Astrocyte (in vitro differentiated cells and primary cell): ENCODE data around the gene PTPN5. TPM values are rescaled to one million over a fixed set of nuclear protein-coding genes. Genes with fewer than 3 reads are reported as not detected.

Experiments
- DNase-seq: peaks from one replicate; pipeline ENCODE4 v3.0.0-alpha.2; 2010; ENCODE audit warnings: low read depth
- FAIRE-seq: peaks from 2 replicates; lab custom pipeline; 2011; peaks lifted over from hg19 to GRCh38; lab: Jason Lieb, UNC
- H2AFZ ChIP-seq: 2 replicates; pipeline ENCODE4 v1.6.0; 2012; ENCODE audit warnings: low read depth, low read length, inconsistent platforms
- H3K27ac ChIP-seq: 2 replicates; pipeline ENCODE4 v1.5.1; 2011; ENCODE audit warnings: low read depth, low read length, inconsistent platforms
- H3K27me3 ChIP-seq: 2 replicates; pipeline ENCODE4 v1.6.0; 2011; ENCODE audit warnings: low read length, inconsistent platforms; ENCODE audit not compliant: insufficient read depth
- H3K36me3 ChIP-seq: 2 replicates; pipeline ENCODE4 v1.5.1; 2011; ENCODE audit warnings: low read length, inconsistent platforms; ENCODE audit not compliant: insufficient read depth
- H3K4me1 ChIP-seq: 2 replicates; pipeline ENCODE4 v1.5.1; 2011; ENCODE audit warnings: low read length, inconsistent platforms; ENCODE audit not compliant: insufficient read depth
- H3K4me2 ChIP-seq: 2 replicates; pipeline ENCODE4 v1.6.0; 2012; ENCODE audit warnings: low read length, inconsistent platforms
- H3K4me3 ChIP-seq: 2 replicates; pipeline ENCODE4 v1.5.1; 2011; ENCODE audit warnings: low read depth, mild to moderate bottlenecking, low read length, inconsistent platforms; ENCODE audit not compliant: insufficient read depth
- H3K79me2 ChIP-seq: 2 replicates; pipeline ENCODE4 v1.6.0; 2012; ENCODE audit warnings: mild to moderate bottlenecking, low read length, inconsistent platforms; ENCODE audit not compliant: insufficient read depth
- H3K9ac ChIP-seq: 2 replicates; pipeline ENCODE4 v1.6.0; 2012; ENCODE audit warnings: mild to moderate bottlenecking, low read length, inconsistent platforms
- H3K9me3 ChIP-seq: 2 replicates; pipeline ENCODE4 v1.5.1; 2012; ENCODE audit warnings: low read depth, mild to moderate bottlenecking, low read length, inconsistent platforms; ENCODE audit not compliant: insufficient read depth
- H4K20me1 ChIP-seq: 2 replicates; pipeline ENCODE4 v1.6.0; 2012; ENCODE audit warnings: low read length, inconsistent platforms; ENCODE audit not compliant: insufficient read depth
- H3K27ac Mint-ChIP-seq: one replicate; pipeline ENCODE4 v1.8.0; 2021; ENCODE audit warnings: mild to moderate bottlenecking, mixed read lengths; ENCODE audit not compliant: unreplicated experiment
- H3K27me3 Mint-ChIP-seq: one replicate; pipeline ENCODE4 v1.8.0; 2021; ENCODE audit warnings: low read depth, mixed read lengths; ENCODE audit not compliant: unreplicated experiment
- H3K36me3 Mint-ChIP-seq: one replicate; pipeline ENCODE4 v1.8.0; 2021; ENCODE audit warnings: low read depth, mixed read lengths; ENCODE audit not compliant: unreplicated experiment
- H3K4me1 Mint-ChIP-seq: one replicate; pipeline ENCODE4 v1.8.0; 2021; ENCODE audit warnings: low read depth, mixed read lengths; ENCODE audit not compliant: unreplicated experiment
- H3K4me3 Mint-ChIP-seq: one replicate; pipeline ENCODE4 v1.8.0; 2021; ENCODE audit warnings: mild to moderate bottlenecking, moderate library complexity, mixed read lengths; ENCODE audit not compliant: unreplicated experiment
- H3K9me3 Mint-ChIP-seq: one replicate; pipeline ENCODE4 v1.8.0; 2021; ENCODE audit warnings: mild to moderate bottlenecking, mixed read lengths; ENCODE audit not compliant: unreplicated experiment
- EZH2 ChIP-seq: IDR thresholded peaks from 2 replicates; pipeline ENCODE4 v1.6.1; 2012; ENCODE audit warnings: mild to moderate bottlenecking, low read length, inconsistent platforms; ENCODE audit not compliant: insufficient read depth
- total RNA-seq: library from RNA; stranded (reverse); gene quantifications from 2 replicates; pipeline ENCODE4 v1.2.1, GENCODE V29; 2021
- TF ChIP-seq, protein P1 (sequence below): IDR thresholded peaks from 2 replicates; pipeline ENCODE4 v1.5.1; 2011; ENCODE audit warnings: low read depth, mild to moderate bottlenecking, inconsistent platforms, low read length, moderate library complexity; ENCODE audit not compliant: insufficient read depth

Gene PTPN5
- total RNA-seq, 1 donor from 2014 or later: 0.07 TPM

DNA sequence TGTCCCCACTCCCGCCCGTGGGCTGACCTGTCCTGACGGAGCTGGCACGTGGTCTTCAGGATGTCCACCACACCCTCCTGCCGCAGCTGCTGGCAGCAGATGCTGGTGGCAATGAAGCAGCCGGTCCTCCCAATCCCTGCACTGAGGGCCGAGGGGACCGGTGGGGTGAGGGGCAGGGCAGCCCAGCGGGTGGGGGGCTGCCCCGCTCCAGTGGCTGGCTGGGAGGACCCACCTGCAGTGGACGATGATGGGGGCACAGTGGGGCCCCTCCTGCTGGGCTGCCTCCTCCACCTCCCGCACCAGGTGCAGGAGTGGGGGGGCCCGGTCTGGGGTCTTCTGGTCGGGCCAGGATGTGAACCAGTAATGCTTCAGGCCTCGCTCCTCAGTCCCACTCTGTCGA is 62.2 kb downstream of the PTPN5 start:
- H3K36me3 Mint-ChIP-seq: no peaks in the 10 kb centered on the region
- Histone ChIP-seq H3K36me3 (no peaks in the 10 kb centered on the region), H3K9ac (no peak overlapping the region)

DNA sequence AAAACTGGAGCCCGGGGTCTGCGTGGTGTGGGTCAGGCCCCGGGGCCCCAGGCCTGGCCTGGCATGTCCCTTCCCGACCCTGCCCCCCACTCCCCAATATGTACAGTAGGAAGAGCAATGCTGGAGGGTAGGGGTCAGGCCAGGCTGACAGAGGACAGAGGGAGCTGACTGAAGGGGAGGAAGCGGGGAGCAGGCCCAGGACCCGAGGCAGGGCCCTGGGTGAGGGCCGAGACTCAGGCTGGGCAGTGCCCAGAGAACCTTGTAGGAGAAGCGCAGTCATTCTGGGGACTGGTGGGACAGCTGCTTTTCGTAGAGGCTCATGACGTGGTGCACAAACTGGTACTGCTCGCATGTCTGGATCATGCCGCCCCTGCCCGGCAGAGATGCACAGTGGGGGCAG is 62.9 kb downstream of the PTPN5 start:
- H3K36me3 Mint-ChIP-seq: no peaks in the 10 kb centered on the region
- no peak for DNase-seq
- H3K4me3 ChIP-seq: no peak overlapping the region
- no peak for FAIRE-seq
- H3K27ac ChIP-seq: no peak overlapping the region
- H3K4me1 ChIP-seq: no peaks in the 10 kb centered on the region
- H3K27me3 Mint-ChIP-seq: peaks cover 5% of the 10 kb centered on the region
- H3K9me3 Mint-ChIP-seq: no peaks in the 10 kb centered on the region
- H4K20me1 ChIP-seq: no peaks in the 10 kb centered on the region
- H3K4me3 Mint-ChIP-seq: no peak overlapping the region
- H3K9me3 ChIP-seq: no peaks in the 10 kb centered on the region
- H3K4me1 Mint-ChIP-seq: no peaks in the 10 kb centered on the region
- H3K36me3 ChIP-seq: no peaks in the 10 kb centered on the region
- no peak overlapping the region for H2AFZ ChIP-seq
- H3K79me2 ChIP-seq: no peaks in the 10 kb centered on the region
- H3K27ac Mint-ChIP-seq: no peak overlapping the region
- no peaks in the 10 kb centered on the region for H3K27me3 ChIP-seq
- H3K4me2 ChIP-seq: no peak overlapping the region
- no peak for TF ChIP-seq EZH2
- TF ChIP-seq, protein P1, sequence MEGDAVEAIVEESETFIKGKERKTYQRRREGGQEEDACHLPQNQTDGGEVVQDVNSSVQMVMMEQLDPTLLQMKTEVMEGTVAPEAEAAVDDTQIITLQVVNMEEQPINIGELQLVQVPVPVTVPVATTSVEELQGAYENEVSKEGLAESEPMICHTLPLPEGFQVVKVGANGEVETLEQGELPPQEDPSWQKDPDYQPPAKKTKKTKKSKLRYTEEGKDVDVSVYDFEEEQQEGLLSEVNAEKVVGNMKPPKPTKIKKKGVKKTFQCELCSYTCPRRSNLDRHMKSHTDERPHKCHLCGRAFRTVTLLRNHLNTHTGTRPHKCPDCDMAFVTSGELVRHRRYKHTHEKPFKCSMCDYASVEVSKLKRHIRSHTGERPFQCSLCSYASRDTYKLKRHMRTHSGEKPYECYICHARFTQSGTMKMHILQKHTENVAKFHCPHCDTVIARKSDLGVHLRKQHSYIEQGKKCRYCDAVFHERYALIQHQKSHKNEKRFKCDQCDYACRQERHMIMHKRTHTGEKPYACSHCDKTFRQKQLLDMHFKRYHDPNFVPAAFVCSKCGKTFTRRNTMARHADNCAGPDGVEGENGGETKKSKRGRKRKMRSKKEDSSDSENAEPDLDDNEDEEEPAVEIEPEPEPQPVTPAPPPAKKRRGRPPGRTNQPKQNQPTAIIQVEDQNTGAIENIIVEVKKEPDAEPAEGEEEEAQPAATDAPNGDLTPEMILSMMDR: no peak
- no peak overlapping the region for H3K9ac ChIP-seq

More for the DNA sequence above, 62.2 kb downstream of the PTPN5 start:
- no peaks in the 10 kb centered on the region for H3K4me1 ChIP-seq
- H3K79me2 ChIP-seq: no peaks in the 10 kb centered on the region
- H4K20me1 ChIP-seq: no peaks in the 10 kb centered on the region
- H3K4me3 ChIP-seq: no peak overlapping the region
- H3K27me3 ChIP-seq: no peaks in the 10 kb centered on the region
- Mint-ChIP-seq H3K4me3 (no peak overlapping the region), H3K4me1 (no peaks in the 10 kb centered on the region), H3K9me3 (no peaks in the 10 kb centered on the region), H3K27me3 (peaks cover 3% of the 10 kb centered on the region), H3K27ac (no peak overlapping the region)
- no peak overlapping the region for H2AFZ ChIP-seq
- no peak for DNase-seq
- TF ChIP-seq EZH2: no peak
- TF ChIP-seq, protein P1: no peak
- FAIRE-seq: no peak
- H3K4me2 ChIP-seq: no peak overlapping the region
- H3K9me3 ChIP-seq: no peaks in the 10 kb centered on the region
- no peak overlapping the region for H3K27ac ChIP-seq

DNA sequence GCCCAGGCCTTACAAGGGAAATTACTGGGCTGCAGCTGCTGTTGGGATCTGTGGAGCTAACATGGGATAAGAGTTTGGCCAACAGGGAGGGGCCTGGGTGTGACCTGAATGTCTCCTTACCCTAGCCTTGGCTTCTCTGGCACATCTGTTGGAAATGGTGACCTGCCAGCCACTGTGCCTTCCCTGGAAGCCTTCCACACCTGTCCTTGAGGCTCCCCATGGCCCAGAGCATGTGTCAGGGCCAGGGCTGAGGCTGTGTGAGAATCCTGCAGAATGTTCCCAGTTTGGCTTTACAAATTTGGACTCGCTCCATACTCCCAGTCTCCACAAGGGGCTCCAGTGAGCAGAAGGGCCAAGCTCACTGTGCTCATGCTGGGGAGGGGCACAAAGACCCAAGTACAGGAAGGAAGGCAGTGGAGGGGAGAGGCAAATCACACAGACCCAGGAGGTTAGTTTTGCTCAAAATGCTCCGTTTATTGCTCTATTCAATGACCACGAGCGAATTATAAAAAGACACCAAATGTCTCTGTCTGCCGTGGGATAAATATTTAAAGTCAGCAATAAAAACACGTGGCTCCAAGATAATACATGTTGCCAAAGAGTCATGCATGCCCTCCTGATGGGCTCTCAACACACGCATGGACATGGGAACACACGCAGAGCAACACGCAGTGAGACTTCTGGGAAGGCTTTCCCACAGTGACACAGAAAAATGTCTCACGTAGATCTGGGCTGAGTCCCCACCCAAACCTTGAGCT is 63.9 kb downstream of the PTPN5 start:
- no peaks in the 10 kb centered on the region for H3K4me1 Mint-ChIP-seq
- H3K36me3 Mint-ChIP-seq: no peaks in the 10 kb centered on the region
- Histone ChIP-seq H3K4me3 (no peak overlapping the region), H3K36me3 (no peaks in the 10 kb centered on the region), H3K9ac (no peak overlapping the region), H3K27me3 (no peaks in the 10 kb centered on the region), H3K27ac (no peak overlapping the region), H3K9me3 (no peaks in the 10 kb centered on the region), H4K20me1 (no peaks in the 10 kb centered on the region), H3K4me1 (no peaks in the 10 kb centered on the region), H3K79me2 (no peaks in the 10 kb centered on the region), H2AFZ (no peak overlapping the region), H3K4me2 (no peak overlapping the region)
- peaks cover 2% of the 10 kb centered on the region for H3K27me3 Mint-ChIP-seq
- no peak overlapping the region for H3K4me3 Mint-ChIP-seq
- FAIRE-seq: no peak
- no peak for DNase-seq
- TF ChIP-seq EZH2: no peak
- TF ChIP-seq, protein P1: peak; percentile 66
- no peaks in the 10 kb centered on the region for H3K9me3 Mint-ChIP-seq
- H3K27ac Mint-ChIP-seq: no peak overlapping the region
